GM12878 (cell line): ENCODE data around the gene PCDHGA7. TPM values are rescaled to one million over a fixed set of nuclear protein-coding genes. Genes with fewer than 3 reads are reported as not detected.

Source experiments
- ATAC-seq: fragments of 200-7000 bp; cut with Tn5 transposase; 3 replicates; pipeline ENCODE4 v1.9.1; 2020; ENCODE audit warnings: mild to moderate bottlenecking, moderate library complexity
- BruUV-seq: library from RNA; stranded (reverse); fragments of 400-500 nt; replicated peaks from 2 replicates; lab custom pipeline; 2021; lab: Mats Ljungman, UMichigan
- CTCF ChIA-PET: fragments of 300-600 bp; sonication (Branson Sonifier 250); formaldehyde crosslinking; extraction: SDS; loops from one replicate; lab custom pipeline; 2021; ENCODE audit warnings: inconsistent platforms; lab: Yijun Ruan, JAX
- POLR2A ChIA-PET: fragments of 350-600 bp; formaldehyde crosslinking; extraction: SDS; loops from one replicate; lab custom pipeline; 2021; ENCODE audit warnings: inconsistent platforms; lab: Charles Lee
- RAD21 ChIA-PET: fragments of 300-600 bp; sonication (Branson Sonifier 250); formaldehyde crosslinking; loops from one replicate; lab custom pipeline; 2023; ENCODE audit warnings: antibody characterized with exemption; ENCODE audit not compliant: unreplicated experiment; lab: Charles Lee
- SMC1A ChIA-PET: fragments of 300-600 bp; sonication (Branson Sonifier 250); formaldehyde crosslinking; loops from one replicate; lab custom pipeline; 2023; ENCODE audit not compliant: unreplicated experiment, uncharacterized antibody; lab: Charles Lee
- DNase-seq: peaks from one replicate; pipeline ENCODE4 v3.0.0-alpha.2; 2011; ENCODE audit warnings: low read depth, low spot score
- FAIRE-seq: peaks from 3 replicates; lab custom pipeline; 2011; peaks lifted over from hg19 to GRCh38; lab: Jason Lieb, UNC
- H2AFZ ChIP-seq: 2 replicates; pipeline ENCODE4 v1.6.0; 2011; ENCODE audit warnings: low read depth, low read length, control low read depth; ENCODE audit not compliant: control insufficient read depth
- H3K27ac ChIP-seq: 2 replicates; pipeline ENCODE4 v1.5.1; 2011; ENCODE audit warnings: control low read depth; ENCODE audit not compliant: control insufficient read depth, insufficient read depth
- H3K27me3 ChIP-seq, 2 experiments: replicated peaks in 1 of 2; 2 replicates each; pipeline versions ENCODE4 v1.6.0 to v1.6.1; 2011; ENCODE audit warnings: low read length in 1 of 2; ENCODE audit not compliant: control insufficient read depth in 2 of 2, insufficient read depth in 2 of 2
- H3K36me3 ChIP-seq, 2 experiments: 2 replicates each; pipeline ENCODE4 v1.5.1; 2011; ENCODE audit warnings: low read length in 1 of 2; ENCODE audit not compliant: control insufficient read depth in 2 of 2, insufficient read depth in 2 of 2
- H3K4me1 ChIP-seq: 2 replicates; pipeline ENCODE4 v1.6.1; 2011; ENCODE audit warnings: mild to moderate bottlenecking, low read length, moderate library complexity, mixed read lengths; ENCODE audit not compliant: control insufficient read depth, insufficient read depth
- H3K4me2 ChIP-seq: 2 replicates; pipeline ENCODE4 v1.6.0; 2011; ENCODE audit warnings: control low read depth; ENCODE audit not compliant: control insufficient read depth, insufficient read depth
- H3K4me3 ChIP-seq: fragments of 200-600 bp; sonication (generic); 2 replicates; pipeline ENCODE4 v1.5.1; 2016
- H3K79me2 ChIP-seq: 2 replicates; pipeline ENCODE4 v1.6.0; 2011; ENCODE audit warnings: low read length; ENCODE audit not compliant: control insufficient read depth, insufficient read depth
- H3K9ac ChIP-seq: 2 replicates; pipeline ENCODE4 v1.8.0; 2011; ENCODE audit warnings: low read length, control low read depth, mixed read lengths; ENCODE audit not compliant: control insufficient read depth, insufficient read depth
- H3K9me3 ChIP-seq: replicated peaks from 3 replicates; pipeline ENCODE4 v1.5.1; 2011; ENCODE audit warnings: mild to moderate bottlenecking, low read length; ENCODE audit not compliant: control insufficient read depth, insufficient read depth
- H4K20me1 ChIP-seq: 2 replicates; pipeline ENCODE4 v1.6.0; 2011; ENCODE audit not compliant: control insufficient read depth, insufficient read depth
- ATF7 ChIP-seq: fragments of 450-650 bp; IDR thresholded peaks from 2 replicates; pipeline ENCODE4 v1.6.1; 2016; ENCODE audit warnings: low read depth, mild to moderate bottlenecking
- EP300 ChIP-seq, 2 experiments: fragments of 150-350 bp in 1 of 2; IDR thresholded peaks; 2 replicates each; pipeline ENCODE4 v1.6.1; 2011 to 2012; ENCODE audit warnings: low read depth in 2 of 2, low read length in 2 of 2, borderline replicate concordance in 1 of 2, improper control_type of control experiment in 1 of 2, inconsistent platforms in 1 of 2; ENCODE audit not compliant: control insufficient read depth in 1 of 2
- HDAC2 ChIP-seq: fragments of 200-600 bp; sonication (generic); IDR thresholded peaks from 2 replicates; pipeline ENCODE4 v1.6.1; 2017
- LARP7 ChIP-seq: fragments of 450-650 bp; IDR thresholded peaks from 2 replicates; pipeline ENCODE4 v1.6.1; 2017; ENCODE audit warnings: mild to moderate bottlenecking
- SMAD5 ChIP-seq: IDR thresholded peaks from 2 replicates; pipeline ENCODE4 v1.6.1; 2016; ENCODE audit warnings: antibody characterized with exemption, low read depth
- SREBF1 ChIP-seq: IDR thresholded peaks from 2 replicates; pipeline ENCODE4 v1.6.1; 2012; ENCODE audit warnings: mild to moderate bottlenecking, low read length
- SUPT20H ChIP-seq: IDR thresholded peaks from 2 replicates; pipeline ENCODE4 v1.6.1; 2011; ENCODE audit warnings: low read depth, mild to moderate bottlenecking, low read length, moderate library complexity, borderline replicate concordance; ENCODE audit not compliant: control insufficient read depth
- SUZ12 ChIP-seq: fragments of 200-600 bp; sonication (generic); IDR thresholded peaks from one replicate; pipeline ENCODE4 v1.6.1; 2018; ENCODE audit warnings: antibody characterized with exemption, mild to moderate bottlenecking; ENCODE audit not compliant: unreplicated experiment
- ZSCAN29 ChIP-seq: fragments of 450-650 bp; IDR thresholded peaks from 2 replicates; pipeline ENCODE4 v1.6.1; 2017; ENCODE audit warnings: mild to moderate bottlenecking, moderate library complexity
- WGBS: methylation state at CpG from one replicate; pipeline ENCODE4 v1.1.6; 2016; ENCODE audit warnings: low lambda C conversion rate; ENCODE audit not compliant: insufficient replicate concordance, insufficient coverage; ENCODE audit errors: missing lambda C conversion rate; 5-methylcytosine and 5-hydroxymethylcytosine counted together
- in situ Hi-C: fragments of 300-500 bp; cut with MboI; formaldehyde crosslinking; loops from 9 replicates; pipeline ENCODE4 v1.14.3; 2018; ENCODE audit warnings: mixed read lengths
- intact Hi-C: fragments of 100-400 bp; cut with micrococcal nuclease; formaldehyde crosslinking; loops from one replicate; pipeline ENCODE4 v1.14.2; 2022; ENCODE audit not compliant: unreplicated experiment
- polyA plus RNA-seq, 11 experiments: library from polyadenylated mRNA; depleted of rRNA in 4 of 11; unstranded in 6 of 11; stranded (reverse) in 5 of 11; fragments of >200 nt; fragmentation: Nextera tagmentation in 4 of 11; fragmentation: Illumina TruSeq in 1 of 11; extraction: Ambion mirVana in 4 of 11; extraction: Trizol in 1 of 11; gene quantifications; 1 replicate in 1 of 11; 2 replicates in 10 of 11; pipeline versions ENCODE4 v1.2.1 to v1.2.3, GENCODE V29; 2011 to 2016; ENCODE audit warnings: inconsistent platforms in 2 of 11, missing spikeins in 2 of 11, low read depth in 1 of 11
- total RNA-seq, 4 experiments: library from RNA; depleted of rRNA in 3 of 4; stranded (reverse); fragments of >200 nt in 3 of 4; fragmentation: Illumina TruSeq in 1 of 4; extraction: Trizol in 1 of 4; gene quantifications; 2 replicates each; pipeline versions ENCODE4 v1.2.1 to v1.2.3, GENCODE V29; 2013 to 2021
- TF ChIP-seq, protein P1 (sequence below), 3 experiments: IDR thresholded peaks in 2 of 3; conservative IDR thresholded peaks in 1 of 3; 2 replicates each; pipeline ENCODE4 v1.5.1; 2011; ENCODE audit warnings: low read depth in 3 of 3, low read length in 3 of 3, mild to moderate bottlenecking in 3 of 3, control low read depth in 2 of 3, moderate library complexity in 2 of 3, inconsistent platforms in 1 of 3, mixed read lengths in 1 of 3; ENCODE audit not compliant: control insufficient read depth in 2 of 3, insufficient read depth in 1 of 3; ENCODE audit errors: extremely low read depth in 1 of 3
- TF ChIP-seq, protein P2 (sequence below): IDR thresholded peaks from 2 replicates; pipeline ENCODE4 v1.6.1; 2011; ENCODE audit warnings: borderline replicate concordance, low read depth, mild to moderate bottlenecking, moderate library complexity, low read length; ENCODE audit not compliant: insufficient read depth, poor library complexity, severe bottlenecking

Gene PCDHGA7
- total and polyA plus RNA-seq, 10 of the 15 experiments (the other 5 are each of a cell fraction or from before 2014, with no cell fraction given), result 0.01 to 0.18 (median 0.08) TPM; not detected in 3

DNA sequence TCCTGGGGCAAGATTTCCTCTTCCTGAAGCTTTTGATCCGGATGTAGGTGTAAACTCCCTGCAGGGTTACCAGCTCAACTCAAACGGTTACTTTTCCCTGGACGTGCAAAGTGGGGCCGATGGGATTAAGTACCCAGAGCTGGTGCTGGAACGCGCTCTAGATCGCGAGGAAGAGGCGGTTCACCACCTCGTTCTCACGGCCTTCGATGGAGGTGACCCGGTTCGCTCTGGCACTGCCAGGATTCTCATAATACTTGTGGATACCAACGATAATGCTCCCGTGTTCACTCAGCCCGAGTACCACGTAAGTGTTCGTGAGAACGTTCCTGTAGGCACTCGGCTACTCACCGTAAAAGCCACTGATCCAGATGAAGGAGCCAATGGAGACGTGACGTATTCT lies 26.9 kb upstream of the PCDHGA7 start:
- no TSS peak for BruUV-seq
- WGBS, result 82% methylated on average over 24 of the region's 24 CpGs
- H3K79me2 ChIP-seq, result no peaks in the 10 kb centered on the region
- FAIRE-seq (no peak), ATAC-seq (no peak), DNase-seq (no peak)
- no peaks in the 10 kb centered on the region for H3K36me3 ChIP-seq
- no peak overlapping the region for H3K4me3 ChIP-seq
- H3K27ac ChIP-seq, result no peak overlapping the region
- H3K4me2 ChIP-seq, result no peak overlapping the region
- no peaks in the 10 kb centered on the region for H3K27me3 ChIP-seq
- H3K4me1 ChIP-seq, result no peaks in the 10 kb centered on the region
- intact Hi-C loops (no loop called here), in situ Hi-C loops (no loop called here)
- SMC1A ChIA-PET, result no interaction called here
- POLR2A ChIA-PET, result no interaction called here
- no peak overlapping the region for H3K9ac ChIP-seq
- no peak overlapping the region for H2AFZ ChIP-seq
- no peaks in the 10 kb centered on the region for H4K20me1 ChIP-seq
- TF ChIP-seq LARP7 (no peak), ZSCAN29 (no peak)
- TF ChIP-seq, protein P1, sequence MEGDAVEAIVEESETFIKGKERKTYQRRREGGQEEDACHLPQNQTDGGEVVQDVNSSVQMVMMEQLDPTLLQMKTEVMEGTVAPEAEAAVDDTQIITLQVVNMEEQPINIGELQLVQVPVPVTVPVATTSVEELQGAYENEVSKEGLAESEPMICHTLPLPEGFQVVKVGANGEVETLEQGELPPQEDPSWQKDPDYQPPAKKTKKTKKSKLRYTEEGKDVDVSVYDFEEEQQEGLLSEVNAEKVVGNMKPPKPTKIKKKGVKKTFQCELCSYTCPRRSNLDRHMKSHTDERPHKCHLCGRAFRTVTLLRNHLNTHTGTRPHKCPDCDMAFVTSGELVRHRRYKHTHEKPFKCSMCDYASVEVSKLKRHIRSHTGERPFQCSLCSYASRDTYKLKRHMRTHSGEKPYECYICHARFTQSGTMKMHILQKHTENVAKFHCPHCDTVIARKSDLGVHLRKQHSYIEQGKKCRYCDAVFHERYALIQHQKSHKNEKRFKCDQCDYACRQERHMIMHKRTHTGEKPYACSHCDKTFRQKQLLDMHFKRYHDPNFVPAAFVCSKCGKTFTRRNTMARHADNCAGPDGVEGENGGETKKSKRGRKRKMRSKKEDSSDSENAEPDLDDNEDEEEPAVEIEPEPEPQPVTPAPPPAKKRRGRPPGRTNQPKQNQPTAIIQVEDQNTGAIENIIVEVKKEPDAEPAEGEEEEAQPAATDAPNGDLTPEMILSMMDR (IDR thresholded peaks at IDR 0.05 in 2 of 3, conservative IDR thresholded peaks at IDR 0.05 in 1 of 3; ENCODE audit: control insufficient read depth in 2 of 3, extremely low read depth in 1 of 3, insufficient read depth in 1 of 3, low read depth in 3 of 3, low read length in 3 of 3), result no peak
- CTCF ChIA-PET, result interaction anchor here (1.1 to 1.5 kb wide), 4 partner anchors 9 to 212 kb away, joined by 3 to 6 read pairs (median 4); partner anchors contain the start of gene PCDHGB3
- H3K9me3 ChIP-seq, result peaks cover 3% of the 10 kb centered on the region; the same call in 2 of the 3 replicates
- RAD21 ChIA-PET, result interaction anchor here (1.4 kb wide), 1 partner anchor 58 kb away, joined by 5 read pairs; the partner anchor contains the start of gene PCDHGA10

DNA sequence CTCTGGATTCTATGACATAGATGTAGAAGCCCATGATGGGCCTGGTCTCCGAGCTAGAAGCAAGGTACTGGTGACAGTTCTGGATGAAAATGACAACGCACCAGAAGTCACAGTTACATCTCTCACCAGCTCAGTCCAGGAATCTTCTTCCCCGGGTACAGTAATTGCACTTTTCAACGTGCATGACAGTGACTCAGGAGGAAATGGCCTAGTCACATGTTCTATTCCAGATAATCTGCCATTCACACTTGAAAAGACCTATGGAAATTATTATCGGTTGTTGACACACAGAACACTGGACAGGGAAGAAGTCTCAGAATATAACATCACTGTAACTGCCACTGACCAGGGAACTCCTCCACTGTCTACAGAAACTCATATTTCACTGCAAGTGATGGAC lies 26.4 kb upstream of the PCDHGA7 start:
- 72% methylated on average over 5 of the region's 5 CpGs for WGBS
- Histone ChIP-seq H3K4me2 (no peak overlapping the region), H3K27ac (no peak overlapping the region), H3K27me3 (no peaks in the 10 kb centered on the region), H4K20me1 (no peaks in the 10 kb centered on the region), H3K9me3 (peaks cover 4% of the 10 kb centered on the region; the same call in 2 of the 3 replicates), H3K4me3 (no peak overlapping the region), H3K79me2 (no peaks in the 10 kb centered on the region), H3K9ac (no peak overlapping the region), H3K36me3 (no peaks in the 10 kb centered on the region), H2AFZ (no peak overlapping the region), H3K4me1 (no peaks in the 10 kb centered on the region)
- ChIA-PET POLR2A (no interaction called here), SMC1A (interaction anchor here (0.6 kb wide), 1 partner anchor 269 kb away, joined by 3 read pairs; no protein-coding TSS in a partner anchor), RAD21 (no interaction called here), CTCF (interaction anchor here (1.1 to 1.5 kb wide), 3 partner anchors 14 to 211 kb away, joined by 3 to 6 read pairs (median 5); partner anchors contain the start of gene PCDHGB3)
- intact Hi-C loops (no loop called here), in situ Hi-C loops (no loop called here)
- DNase-seq (no peak), FAIRE-seq (no peak), ATAC-seq (no peak)
- BruUV-seq, result no TSS peak
- no peak for TF ChIP-seq HDAC2
- TF ChIP-seq ATF7, result no peak
- no peak for TF ChIP-seq SUZ12
- TF ChIP-seq SREBF1, result no peak
- TF ChIP-seq SMAD5, result no peak
- TF ChIP-seq, protein P2, sequence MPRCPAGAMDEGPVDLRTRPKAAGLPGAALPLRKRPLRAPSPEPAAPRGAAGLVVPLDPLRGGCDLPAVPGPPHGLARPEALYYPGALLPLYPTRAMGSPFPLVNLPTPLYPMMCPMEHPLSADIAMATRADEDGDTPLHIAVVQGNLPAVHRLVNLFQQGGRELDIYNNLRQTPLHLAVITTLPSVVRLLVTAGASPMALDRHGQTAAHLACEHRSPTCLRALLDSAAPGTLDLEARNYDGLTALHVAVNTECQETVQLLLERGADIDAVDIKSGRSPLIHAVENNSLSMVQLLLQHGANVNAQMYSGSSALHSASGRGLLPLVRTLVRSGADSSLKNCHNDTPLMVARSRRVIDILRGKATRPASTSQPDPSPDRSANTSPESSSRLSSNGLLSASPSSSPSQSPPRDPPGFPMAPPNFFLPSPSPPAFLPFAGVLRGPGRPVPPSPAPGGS, result no peak
- no peak for TF ChIP-seq SUPT20H
- no peak for TF ChIP-seq EP300 (IDR thresholded peaks at IDR 0.05; ENCODE audit: borderline replicate concordance in 1 of 2, control insufficient read depth in 1 of 2, low read depth in 2 of 2, low read length in 2 of 2)
